Measurements from ENCODE around the gene MT3. TPM values are rescaled to one million over a fixed set of nuclear protein-coding genes. Genes with fewer than 3 reads are reported as not detected.

Gene MT3
- total RNA-seq, 4 donors from 2014 or later: 2.0 to 3.6 TPM; not detected in 2

- H3K36me3 ChIP-seq: no peaks in the 10 kb centered on the region
- H3K4me3 ChIP-seq: no peak overlapping the region
- H3K27ac ChIP-seq: no peak overlapping the region
- H3K4me1 ChIP-seq: peaks cover 0 to 13% (median 7%) of the 10 kb centered on the region in 3 donors
- 91 to 93% methylated on average over 7 to 9 of the region's 10 CpGs for WGBS, 2 donors (ENCODE audit: low coverage in 1 of 2)
- H3K9me3 ChIP-seq: no peaks in the 10 kb centered on the region
- ATAC-seq: no peak
- no peak for TF ChIP-seq CTCF (IDR thresholded peaks at IDR 0.05)
- TF ChIP-seq POLR2A (IDR thresholded peaks at IDR 0.05): no peak
- TF ChIP-seq POLR2AphosphoS5 (IDR thresholded peaks at IDR 0.05): no peak
- peaks cover 38% of the 10 kb centered on the region for H3K27me3 ChIP-seq
These were observed 34.9 kb upstream of the MT3 start for GRCh38 chr16:56554441-56554840.

GRCh38 chr16:56558024-56558747 lies 31.1 kb upstream of the MT3 start:
- ATAC-seq: no peak
- no peak overlapping the region for H3K27ac ChIP-seq
- H3K4me3 ChIP-seq: no peak overlapping the region
- H3K4me1 ChIP-seq: no peaks in the 10 kb centered on the region
- peaks cover 38% of the 10 kb centered on the region for H3K27me3 ChIP-seq
- TF ChIP-seq CTCF (IDR thresholded peaks at IDR 0.05): no peak
- TF ChIP-seq POLR2AphosphoS5 (IDR thresholded peaks at IDR 0.05): no peak
- TF ChIP-seq POLR2A (IDR thresholded peaks at IDR 0.05): no peak
- no peak for TF ChIP-seq EP300 (IDR thresholded peaks at IDR 0.05)
- H3K36me3 ChIP-seq: no peaks in the 10 kb centered on the region
- WGBS, 2 donors (ENCODE audit: low coverage in 1 of 2): 44 to 56% methylated on average over 2 to 3 of the region's 8 CpGs
- no peaks in the 10 kb centered on the region for H3K9me3 ChIP-seq

GRCh38 chr16:56559109-56559508 lies 30.2 kb upstream of the MT3 start:
- no peak for ATAC-seq
- H3K9me3 ChIP-seq: no peaks in the 10 kb centered on the region
- H3K4me1 ChIP-seq: no peaks in the 10 kb centered on the region
- no peak overlapping the region for H3K27ac ChIP-seq
- H3K27me3 ChIP-seq: peaks cover 38% of the 10 kb centered on the region
- WGBS, 2 donors (ENCODE audit: low coverage in 1 of 2): 80 to 100% methylated on average over 1 to 3 of the region's 4 CpGs
- TF ChIP-seq CTCF (IDR thresholded peaks at IDR 0.05) (no peak), EP300 (IDR thresholded peaks at IDR 0.05) (no peak), POLR2A (IDR thresholded peaks at IDR 0.05) (no peak), POLR2AphosphoS5 (IDR thresholded peaks at IDR 0.05) (no peak)
- no peak overlapping the region for H3K4me3 ChIP-seq
- H3K36me3 ChIP-seq: no peaks in the 10 kb centered on the region

- Histone ChIP-seq H3K27me3 (peaks cover 37% of the 10 kb centered on the region), H3K9me3 (no peaks in the 10 kb centered on the region), H3K4me1 (no peaks in the 10 kb centered on the region), H3K4me3 (no peak overlapping the region), H3K36me3 (no peaks in the 10 kb centered on the region), H3K27ac (no peak overlapping the region)
- TF ChIP-seq CTCF (IDR thresholded peaks at IDR 0.05) (no peak), POLR2A (IDR thresholded peaks at IDR 0.05) (no peak), EP300 (IDR thresholded peaks at IDR 0.05) (no peak), POLR2AphosphoS5 (IDR thresholded peaks at IDR 0.05) (no peak)
- no peak for ATAC-seq
- 19 to 50% methylated on average over 1 of the region's 1 CpG for WGBS, 2 donors (ENCODE audit: low coverage in 1 of 2)
These were observed 28.9 kb upstream of the MT3 start for GRCh38 chr16:56560447-56560846.

GRCh38 chr16:56561126-56561525 lies 28.2 kb upstream of the MT3 start:
- Histone ChIP-seq H3K36me3 (no peaks in the 10 kb centered on the region), H3K4me3 (no peak overlapping the region), H3K9me3 (no peaks in the 10 kb centered on the region), H3K27ac (no peak overlapping the region), H3K4me1 (no peaks in the 10 kb centered on the region), H3K27me3 (peaks cover 30% of the 10 kb centered on the region)
- TF ChIP-seq EP300 (IDR thresholded peaks at IDR 0.05): no peak
- TF ChIP-seq POLR2AphosphoS5 (IDR thresholded peaks at IDR 0.05): no peak
- TF ChIP-seq POLR2A (IDR thresholded peaks at IDR 0.05): no peak
- TF ChIP-seq CTCF (IDR thresholded peaks at IDR 0.05): no peak
- ATAC-seq: no peak
- WGBS, 2 donors (ENCODE audit: low coverage in 1 of 2): 45 to 86% methylated on average over 1 of the region's 1 CpG

Measured in gastroesophageal sphincter (tissue), 4 donors.